ENCODE measurements around the gene IGF1.
"Not testable (repeated sequence)": the region's sequence is repeated elsewhere in the genome, so short reads cannot be mapped to it uniquely, and the experiment has no call there.

The IGF1 gene

DNA sequence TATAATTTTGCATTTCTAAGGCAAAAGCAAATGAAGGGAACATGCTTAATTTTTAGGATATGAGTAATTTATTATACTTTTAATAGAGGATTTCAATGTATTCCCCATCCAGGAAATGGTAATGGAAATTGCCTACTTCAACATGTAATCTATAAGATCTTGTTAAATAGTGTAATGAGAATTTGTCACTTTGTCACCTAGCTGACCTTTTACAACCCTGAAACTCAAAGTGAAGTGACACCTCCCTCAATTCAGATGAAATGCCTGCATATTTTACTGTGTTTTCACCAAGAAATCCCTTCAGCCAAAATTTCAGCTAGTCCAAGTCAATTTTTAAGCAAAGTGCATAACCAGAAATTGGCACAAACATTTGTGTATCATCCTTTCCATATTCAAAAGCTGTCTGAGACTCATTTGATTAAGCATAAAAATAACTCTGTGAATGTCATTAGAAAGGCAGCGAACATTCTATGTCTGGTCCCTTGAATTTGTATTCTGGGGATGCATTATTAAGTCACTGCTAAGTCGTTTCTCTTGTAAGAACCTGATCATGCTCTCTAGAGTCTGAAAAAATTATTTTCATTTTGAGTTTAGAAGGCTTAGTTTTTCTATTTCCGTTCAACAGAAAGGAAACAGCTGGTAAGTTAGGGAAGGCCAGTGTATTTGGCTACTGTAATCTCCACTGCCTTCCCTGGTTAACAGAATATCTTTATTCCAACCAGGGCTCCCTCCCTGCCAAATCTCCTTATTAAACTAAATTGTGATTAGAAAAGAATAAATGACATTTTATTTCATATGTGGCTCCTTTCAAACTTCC is 100.8 kb downstream of the IGF1 start:
- DNase-seq (ENCODE audit: low read depth), result no peak

DNA sequence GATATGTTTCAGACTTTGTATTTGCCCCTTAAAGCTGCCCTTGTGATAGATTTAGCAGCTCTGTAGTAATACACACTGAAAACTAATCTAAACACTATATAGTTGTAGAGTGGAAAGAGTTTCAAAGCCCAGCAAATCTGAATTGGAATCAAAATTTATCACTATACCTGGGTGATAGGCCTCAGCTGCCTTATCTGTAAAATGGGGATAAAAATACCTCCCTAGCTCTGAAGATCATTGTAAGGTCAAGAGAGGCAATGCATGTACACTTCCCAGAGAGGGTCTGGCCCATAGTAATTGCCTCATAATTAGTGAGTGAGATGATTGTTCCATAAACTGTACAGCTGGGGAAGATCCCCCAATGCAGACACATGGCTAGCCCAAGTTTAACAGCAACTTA is 103.6 kb downstream of the IGF1 start:
- no peak for DNase-seq (ENCODE audit: low read depth)

DNA sequence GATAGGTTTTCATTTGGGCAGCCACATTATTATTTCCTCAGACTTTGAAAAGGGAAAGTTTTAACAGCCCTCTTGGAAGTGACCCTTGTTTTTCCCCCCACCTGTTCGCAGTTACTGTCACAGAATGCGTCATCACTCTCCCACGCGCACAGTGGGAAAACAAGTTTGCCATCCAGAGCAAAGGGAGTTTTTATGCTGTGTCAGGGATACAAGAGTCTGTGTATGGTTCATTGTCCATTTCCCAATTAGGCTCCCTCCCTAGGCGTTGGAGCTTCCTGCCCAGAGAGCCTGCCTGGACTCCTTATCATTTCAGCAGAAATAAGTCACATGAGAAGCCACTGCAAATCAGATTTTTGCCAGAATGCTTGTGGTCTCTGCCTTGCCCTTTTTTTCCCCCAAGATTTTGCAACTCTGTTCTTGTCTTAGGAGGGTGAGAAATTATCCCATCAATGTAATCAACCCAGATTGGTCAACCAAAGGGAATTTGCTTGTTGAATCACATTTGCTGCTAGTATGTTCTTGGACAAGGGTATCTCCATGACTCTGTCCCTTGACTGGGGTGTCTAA is 104.1 kb downstream of the IGF1 start:
- no peak for DNase-seq (ENCODE audit: low read depth)

DNA sequence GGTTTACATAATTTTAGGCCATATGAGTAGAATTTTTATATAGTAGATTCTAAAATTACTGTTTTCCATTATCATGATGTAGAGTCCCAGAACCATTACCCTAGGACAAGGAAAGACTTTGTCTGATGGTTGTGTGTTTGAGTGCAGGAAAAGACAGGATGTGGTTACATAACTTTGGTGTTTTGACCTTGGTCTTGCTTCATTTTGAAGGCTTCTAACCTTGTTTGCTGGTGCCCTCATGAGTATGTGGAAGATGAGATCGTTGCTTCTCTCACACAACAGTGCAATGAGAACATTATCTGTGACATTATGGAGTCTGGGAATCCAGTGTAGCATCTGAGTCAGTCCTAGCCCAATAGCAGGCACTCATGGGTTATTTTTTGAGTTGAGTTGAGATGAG is 106.2 kb downstream of the IGF1 start:
- no peak for DNase-seq (ENCODE audit: low read depth)

DNA sequence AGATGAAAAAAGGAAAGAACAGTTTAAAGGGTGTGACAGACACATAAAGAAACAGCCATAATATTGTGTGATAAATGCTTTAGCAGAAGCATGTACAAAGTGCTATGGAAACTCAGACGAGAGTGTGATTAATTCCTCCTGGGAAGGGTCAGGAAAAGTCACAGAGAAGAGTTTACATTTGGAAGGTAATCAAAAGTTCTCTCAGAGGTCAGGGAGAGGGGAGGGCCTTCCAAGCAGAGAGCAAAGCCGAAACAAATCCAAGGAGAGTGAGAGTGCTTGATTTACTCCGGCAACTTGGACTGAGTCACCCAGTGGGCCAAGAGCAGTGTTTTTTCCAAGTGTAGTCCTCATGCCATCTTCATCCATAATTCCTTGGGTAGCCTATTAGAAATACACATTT is 108.3 kb downstream of the IGF1 start:
- DNase-seq (ENCODE audit: low read depth), result no peak

DNA sequence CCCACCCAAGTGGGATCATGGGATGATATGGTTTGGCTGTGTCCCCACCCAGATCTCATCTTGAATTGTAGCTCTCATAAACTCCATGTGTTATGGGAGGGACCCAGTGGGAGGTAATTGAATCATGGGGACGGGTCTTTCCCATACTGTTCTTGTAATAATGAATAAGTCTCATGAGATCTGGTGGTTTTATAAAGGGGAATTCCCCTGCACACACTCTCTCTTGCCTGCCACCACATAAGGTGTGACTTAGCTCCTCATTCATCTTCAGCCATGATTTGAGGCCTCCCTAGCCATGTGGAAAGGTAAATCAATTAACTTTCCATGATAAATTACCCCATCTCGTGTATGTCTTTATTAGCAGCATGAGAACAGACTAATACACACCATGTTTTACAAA is 109.2 kb downstream of the IGF1 start:
- DNase-seq (ENCODE audit: low read depth), result no peak

DNA sequence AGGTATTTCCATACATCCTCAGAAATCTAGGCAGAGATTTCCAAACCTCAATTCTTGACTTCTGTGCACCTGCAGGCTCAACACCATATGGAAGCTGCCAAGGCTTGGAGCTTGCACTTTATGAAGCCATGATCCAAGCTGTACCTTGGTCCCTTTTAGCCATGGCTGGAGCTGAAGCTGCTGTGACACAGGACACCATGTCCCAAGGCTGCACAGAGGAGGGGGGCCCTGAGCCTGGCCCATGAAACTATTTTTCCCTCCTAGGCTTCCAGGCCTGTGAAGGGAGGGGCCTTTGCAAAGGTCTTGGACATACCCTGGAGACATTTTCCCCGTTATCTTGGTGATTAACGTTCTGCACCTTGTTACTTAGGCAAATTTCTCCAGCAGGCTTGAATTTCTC is 110.5 kb downstream of the IGF1 start:
- DNase-seq (ENCODE audit: low read depth), result no peak

DNA sequence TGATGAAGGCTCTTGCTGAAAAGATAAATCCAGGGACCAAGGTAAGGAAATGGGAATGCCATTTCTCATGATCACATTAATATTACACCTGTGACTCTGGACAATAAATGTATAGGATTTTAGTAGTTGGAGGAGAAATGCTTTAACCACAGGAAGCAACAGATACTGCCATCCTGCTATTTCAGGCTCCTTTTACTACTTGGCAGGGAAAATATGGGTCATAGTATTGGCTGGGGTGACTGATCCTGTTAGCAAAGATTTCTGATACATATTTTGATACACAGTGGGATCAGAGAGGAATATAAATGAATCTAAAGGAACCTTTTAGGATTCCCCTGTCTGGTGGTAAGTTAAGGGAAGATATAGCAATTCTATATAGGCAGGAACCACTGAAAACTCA is 115.0 kb downstream of the IGF1 start:
- no peak for DNase-seq (ENCODE audit: low read depth)

DNA sequence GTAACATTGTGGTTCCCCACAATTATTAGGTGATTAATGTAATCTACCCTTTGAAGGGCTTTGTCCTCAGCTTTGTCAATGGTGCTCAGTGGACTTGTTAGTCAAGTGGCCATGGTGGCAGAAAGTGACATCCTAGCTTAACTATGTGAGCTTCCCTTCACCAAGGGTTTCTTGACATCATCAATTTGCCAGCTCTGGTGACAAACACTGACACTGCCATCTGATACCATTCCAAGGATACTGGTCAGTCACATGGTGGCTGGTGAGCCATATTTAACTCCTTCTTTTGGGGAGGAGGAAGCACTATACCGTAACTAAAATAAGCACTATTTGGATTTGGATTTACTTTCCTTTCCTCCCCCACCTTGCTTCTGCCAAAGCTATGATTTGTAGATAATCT is 115.7 kb downstream of the IGF1 start:
- DNase-seq (ENCODE audit: low read depth), result no peak

DNA sequence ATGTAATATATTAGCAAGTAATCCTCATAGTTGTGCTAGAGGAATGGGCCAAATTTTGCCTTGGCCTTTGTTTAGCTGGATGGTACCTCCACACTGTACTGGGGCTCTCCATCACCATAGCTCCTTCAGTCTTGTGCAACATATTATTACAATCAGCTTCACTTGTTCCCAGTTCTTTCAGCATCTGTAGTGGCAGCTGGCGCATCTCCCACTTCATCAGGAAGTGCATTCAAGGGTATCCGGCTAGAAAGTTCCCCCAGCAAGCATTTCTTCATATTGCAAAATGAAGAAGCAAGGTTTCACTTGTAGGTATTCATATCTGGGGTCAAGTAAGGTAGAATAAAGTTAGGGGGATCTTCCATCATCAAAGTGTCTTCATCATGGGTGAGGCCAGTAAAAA is 123.7 kb downstream of the IGF1 start:
- no peak for DNase-seq (ENCODE audit: low read depth)

DNA sequence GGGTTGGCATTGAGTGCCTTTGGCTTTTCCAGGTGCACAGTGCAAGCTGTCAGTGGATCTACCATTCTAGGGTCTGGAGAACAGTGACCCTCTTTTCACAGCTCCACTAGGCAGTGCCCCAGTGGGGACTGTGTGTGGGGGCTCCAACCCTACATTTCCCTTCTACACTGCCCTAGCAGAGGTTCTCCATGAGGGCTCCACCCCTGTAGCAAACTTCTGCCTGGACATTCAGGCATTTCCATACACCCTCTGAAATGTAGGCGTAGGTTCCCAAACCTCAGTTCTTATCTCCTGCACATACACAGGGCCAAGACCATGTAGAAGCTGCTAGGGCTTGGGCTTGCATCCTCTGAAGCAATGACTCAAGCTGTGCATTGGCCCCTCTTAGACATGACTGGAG is 126.1 kb downstream of the IGF1 start:
- not testable (repeated sequence) for DNase-seq (ENCODE audit: low read depth)

DNA sequence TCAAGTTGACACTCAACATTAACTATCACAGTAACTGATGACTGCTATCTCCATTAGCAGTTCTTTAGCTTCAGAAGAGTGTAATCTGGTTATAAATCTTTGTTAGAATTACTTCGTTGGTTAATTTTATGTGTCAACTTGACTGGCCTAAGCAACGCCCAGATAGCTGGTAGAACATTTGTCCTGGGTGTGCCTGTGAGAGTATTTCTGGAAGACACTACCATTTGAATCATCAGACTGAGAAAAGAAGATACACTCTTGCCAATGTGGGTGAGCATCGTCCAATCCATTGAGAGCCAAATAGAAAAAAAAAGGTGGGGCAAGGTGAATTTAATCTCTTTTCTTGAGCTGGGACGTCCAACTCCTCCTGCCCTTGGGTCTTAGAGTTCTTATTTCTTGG is 129.0 kb downstream of the IGF1 start:
- no peak for DNase-seq (ENCODE audit: low read depth)

DNA sequence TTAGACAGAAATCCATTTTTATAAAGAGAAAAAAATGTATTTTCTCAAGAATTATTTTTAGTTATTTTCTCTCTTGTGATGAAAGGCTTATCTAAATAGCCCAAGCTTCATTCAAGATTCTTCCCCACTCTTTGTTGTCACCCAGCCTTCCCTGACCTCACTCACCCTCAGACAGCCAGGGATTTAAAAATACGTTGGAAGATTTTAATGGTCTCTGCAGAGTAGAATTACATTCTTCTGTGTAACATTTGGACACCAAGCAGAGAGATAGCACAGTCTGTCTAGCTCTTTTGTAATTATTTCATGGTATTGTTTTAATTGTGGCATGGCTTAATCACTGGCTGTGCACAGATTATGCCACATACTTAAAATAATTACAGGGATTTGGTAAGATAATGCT is 130.3 kb downstream of the IGF1 start:
- DNase-seq (ENCODE audit: low read depth), result no peak

DNA sequence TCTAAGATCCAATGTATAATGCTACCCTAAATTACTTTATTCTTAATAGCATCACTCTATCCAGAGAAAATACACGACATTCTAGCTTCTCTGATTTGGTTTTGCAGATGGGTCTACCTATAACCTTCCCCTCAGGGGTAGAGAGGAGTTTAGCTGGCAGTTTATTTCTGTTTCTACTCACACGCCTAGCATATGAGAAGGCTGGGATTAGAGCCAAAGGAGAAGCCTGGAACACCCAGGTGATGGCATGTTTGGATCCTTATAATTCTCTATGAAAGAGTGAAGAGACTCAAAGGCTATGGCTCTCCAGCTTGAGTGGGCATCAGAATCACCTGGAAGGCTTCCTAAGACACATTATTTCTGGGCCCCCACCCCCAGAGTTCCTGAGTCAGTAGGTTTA is 131.3 kb downstream of the IGF1 start:
- no peak for DNase-seq (ENCODE audit: low read depth)

DNA sequence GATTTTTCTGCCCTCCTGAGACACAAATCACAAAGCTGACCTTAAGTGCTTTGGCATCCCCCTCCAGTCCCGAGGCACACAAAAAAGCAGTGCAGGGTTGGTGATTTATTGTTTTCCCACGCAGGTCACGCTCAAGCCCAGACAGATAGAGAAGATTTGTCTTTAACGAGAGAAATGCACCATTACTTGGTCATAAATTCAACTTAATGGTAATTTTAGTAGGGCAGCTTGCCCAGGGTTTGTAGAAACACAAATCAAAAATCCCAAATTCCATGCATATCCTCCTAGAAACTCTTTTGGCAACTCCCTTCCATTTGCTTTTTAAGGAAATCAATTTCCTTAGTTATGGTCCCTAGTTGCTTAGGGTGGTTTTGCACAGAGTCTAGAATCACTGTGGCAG is 132.6 kb downstream of the IGF1 start:
- DNase-seq (ENCODE audit: low read depth), result no peak
